IMR-90 (cell line): ENCODE data around the gene NKX6-2. TPM values are rescaled to one million over a fixed set of nuclear protein-coding genes. Genes with fewer than 3 reads are reported as not detected.

Experiments used
- ATAC-seq: fragments of 200-7000 bp; cut with Tn5 transposase; 2 replicates; pipeline ENCODE4 v1.9.1; 2020; ENCODE audit warnings: low read depth, mild to moderate bottlenecking, moderate library complexity
- BruUV-seq: library from RNA; stranded (reverse); fragments of 400-500 nt; replicated peaks from 2 replicates; lab custom pipeline; 2021; lab: Mats Ljungman, UMichigan
- CTCF ChIA-PET: fragments of 300-600 bp; formaldehyde crosslinking; extraction: SDS; loops from one replicate; lab custom pipeline; 2021; ENCODE audit warnings: antibody characterized with exemption; lab: Yijun Ruan, JAX
- POLR2A ChIA-PET: fragments of 300-600 bp; sonication (Branson Sonifier 250); formaldehyde crosslinking; loops from one replicate; lab custom pipeline; 2022; ENCODE audit warnings: antibody characterized with exemption; ENCODE audit not compliant: unreplicated experiment; lab: Charles Lee
- DNase-seq: peaks from one replicate; pipeline ENCODE4 v3.0.0; 2013
- H2AFZ ChIP-seq: replicated peaks from 2 replicates; pipeline ENCODE3; 2013; ENCODE audit warnings: low read length, mild to moderate bottlenecking; ENCODE audit not compliant: poor library complexity
- H2AK5ac ChIP-seq: 2 replicates; pipeline ENCODE4 v1.6.1; 2013; ENCODE audit warnings: low read depth, low read length, inconsistent platforms
- H2AK9ac ChIP-seq: replicated peaks from 2 replicates; pipeline ENCODE3; 2013; ENCODE audit warnings: mild to moderate bottlenecking, low read depth, low read length, moderate library complexity; ENCODE audit not compliant: poor library complexity
- H2BK120ac ChIP-seq: 2 replicates; pipeline ENCODE4 v1.6.1; 2013; ENCODE audit warnings: low read depth, low read length, inconsistent platforms
- H2BK15ac ChIP-seq: 3 replicates; pipeline ENCODE4 v1.6.1; 2013; ENCODE audit warnings: low read depth, low read length, inconsistent platforms
- H2BK20ac ChIP-seq: 2 replicates; pipeline ENCODE4 v1.6.1; 2013; ENCODE audit warnings: low read depth, mild to moderate bottlenecking, inconsistent platforms, low read length, moderate library complexity
- H2BK5ac ChIP-seq: 2 replicates; pipeline ENCODE4 v1.6.1; 2013; ENCODE audit warnings: mild to moderate bottlenecking, low read depth, low read length, inconsistent platforms; ENCODE audit not compliant: poor library complexity, severe bottlenecking
- H3K14ac ChIP-seq: replicated peaks from 2 replicates; pipeline ENCODE4 v1.6.1; 2013; ENCODE audit warnings: low read depth, low read length, inconsistent platforms
- H3K18ac ChIP-seq: 2 replicates; pipeline ENCODE4 v1.6.1; 2013; ENCODE audit warnings: low read depth, low read length, control low read depth
- H3K23ac ChIP-seq: 2 replicates; pipeline ENCODE4 v1.6.1; 2013; ENCODE audit warnings: low read depth, low read length, inconsistent platforms
- H3K27ac ChIP-seq: 2 replicates; pipeline ENCODE4 v1.5.1; 2013; ENCODE audit warnings: mild to moderate bottlenecking, control low read depth, low read length; ENCODE audit not compliant: insufficient read depth
- H3K27me3 ChIP-seq: 2 replicates; pipeline ENCODE4 v1.6.1; 2013; ENCODE audit warnings: low read length; ENCODE audit not compliant: control insufficient read depth, insufficient read depth
- H3K36me3 ChIP-seq: 2 replicates; pipeline ENCODE4 v1.6.1; 2013; ENCODE audit warnings: low read length, mixed read lengths; ENCODE audit not compliant: control insufficient read depth, insufficient read depth
- H3K4ac ChIP-seq: 2 replicates; pipeline ENCODE4 v1.6.1; 2013; ENCODE audit warnings: low read depth, low read length, inconsistent platforms
- H3K4me1 ChIP-seq: 2 replicates; pipeline ENCODE4 v1.6.1; 2013; ENCODE audit warnings: low read length, mixed read lengths; ENCODE audit not compliant: control insufficient read depth, insufficient read depth
- H3K4me2 ChIP-seq: 2 replicates; pipeline ENCODE4 v1.6.1; 2013; ENCODE audit warnings: low read depth, mild to moderate bottlenecking, control low read depth, low read length, moderate library complexity
- H3K4me3 ChIP-seq: 2 replicates; pipeline ENCODE4 v1.5.1; 2013; ENCODE audit warnings: low read depth, mild to moderate bottlenecking, control low read depth, low read length, moderate library complexity; ENCODE audit not compliant: insufficient read depth
- H3K56ac ChIP-seq: 2 replicates; pipeline ENCODE4 v1.6.1; 2013; ENCODE audit warnings: low read length, inconsistent platforms; ENCODE audit not compliant: insufficient read depth; ENCODE audit errors: extremely low read depth
- H3K79me1 ChIP-seq, 2 experiments: 2 replicates each; pipeline ENCODE4 v1.6.1; 2013; ENCODE audit warnings: low read length in 2 of 2, inconsistent platforms in 1 of 2, low read depth in 1 of 2
- H3K9ac ChIP-seq: 2 replicates; pipeline ENCODE4 v1.6.1; 2013; ENCODE audit warnings: low read depth, low read length, control low read depth
- H3K9me1 ChIP-seq: 2 replicates; pipeline ENCODE4 v1.6.1; 2013; ENCODE audit warnings: low read length, inconsistent platforms; ENCODE audit not compliant: insufficient read depth
- H3K9me3 ChIP-seq: 2 replicates; pipeline ENCODE4 v1.6.1; 2013; ENCODE audit warnings: low read length; ENCODE audit not compliant: control insufficient read depth, insufficient read depth
- H4K20me1 ChIP-seq: 2 replicates; pipeline ENCODE4 v1.6.1; 2013; ENCODE audit warnings: low read length, inconsistent platforms; ENCODE audit not compliant: insufficient read depth
- H4K5ac ChIP-seq: 2 replicates; pipeline ENCODE4 v1.6.1; 2013; ENCODE audit warnings: mild to moderate bottlenecking, low read depth, low read length, control low read depth
- H4K8ac ChIP-seq, 2 experiments: 2 replicates each; pipeline ENCODE4 v1.6.1; 2013; ENCODE audit warnings: low read depth in 2 of 2, low read length in 2 of 2, control low read depth in 1 of 2, inconsistent platforms in 1 of 2
- H4K91ac ChIP-seq: 2 replicates; pipeline ENCODE4 v1.6.1; 2013; ENCODE audit warnings: low read depth, low read length, inconsistent platforms; ENCODE audit not compliant: insufficient read depth
- BHLHE40 ChIP-seq: fragments of 150-350 bp; IDR thresholded peaks from 2 replicates; pipeline ENCODE4 v1.6.1; 2016; ENCODE audit warnings: mild to moderate bottlenecking, low read depth, low read length
- CEBPB ChIP-seq: IDR thresholded peaks from 2 replicates; pipeline ENCODE4 v1.6.1; 2012; ENCODE audit warnings: low read depth, low read length, improper control_type of control experiment
- CHD1 ChIP-seq: IDR thresholded peaks from 2 replicates; pipeline ENCODE4 v1.6.1; 2012; ENCODE audit warnings: low read depth, low read length, improper control_type of control experiment
- ELK1 ChIP-seq: fragments of 150-350 bp; IDR thresholded peaks from 2 replicates; pipeline ENCODE4 v1.6.1; 2016; ENCODE audit warnings: low read depth, mild to moderate bottlenecking, low read length, moderate library complexity, borderline replicate concordance
- FOS ChIP-seq: fragments of 150-350 bp; IDR thresholded peaks from 2 replicates; pipeline ENCODE4 v1.6.1; 2016; ENCODE audit warnings: low read depth, low read length
- MAFK ChIP-seq: IDR thresholded peaks from 2 replicates; pipeline ENCODE4 v1.6.1; 2012; ENCODE audit warnings: low read depth, low read length, improper control_type of control experiment
- MAZ ChIP-seq: IDR thresholded peaks from 2 replicates; pipeline ENCODE4 v1.6.1; 2012; ENCODE audit warnings: low read depth, mild to moderate bottlenecking, low read length, improper control_type of control experiment, moderate library complexity, borderline replicate concordance
- MXI1 ChIP-seq: IDR thresholded peaks from 2 replicates; pipeline ENCODE4 v1.6.1; 2012; ENCODE audit warnings: low read depth, mild to moderate bottlenecking, low read length, moderate library complexity, borderline replicate concordance
- NFE2L2 ChIP-seq: fragments of 150-350 bp; IDR thresholded peaks from 2 replicates; pipeline ENCODE4 v1.6.1; 2016; ENCODE audit warnings: low read depth, mild to moderate bottlenecking, low read length
- POLR2A ChIP-seq: IDR thresholded peaks from 2 replicates; pipeline ENCODE4 v1.6.1; 2012; ENCODE audit warnings: mild to moderate bottlenecking, low read depth, low read length
- RAD21 ChIP-seq: IDR thresholded peaks from 2 replicates; pipeline ENCODE4 v1.6.1; 2012; ENCODE audit warnings: low read length, improper control_type of control experiment
- RCOR1 ChIP-seq: IDR thresholded peaks from 2 replicates; pipeline ENCODE4 v1.6.1; 2012; ENCODE audit warnings: mild to moderate bottlenecking, low read length, improper control_type of control experiment; ENCODE audit not compliant: insufficient replicate concordance
- RFX5 ChIP-seq: IDR thresholded peaks from 2 replicates; pipeline ENCODE4 v1.8.0; 2012; ENCODE audit warnings: low read depth, mild to moderate bottlenecking, low read length, moderate library complexity
- SMC3 ChIP-seq: fragments of 150-350 bp; IDR thresholded peaks from 2 replicates; pipeline ENCODE4 v1.6.1; 2016; ENCODE audit warnings: low read depth, mild to moderate bottlenecking, antibody characterized with exemption, low read length, moderate library complexity
- USF2 ChIP-seq: fragments of 150-350 bp; IDR thresholded peaks from 2 replicates; pipeline ENCODE4 v1.6.1; 2017; ENCODE audit warnings: mild to moderate bottlenecking, antibody characterized with exemption, low read length, low read depth
- WGBS, 2 experiments: methylation state at CpG; one replicate each; pipeline versions ENCODE4 v1.1.5 to v1.1.7; 2013; ENCODE audit warnings: missing lambda C conversion rate in 2 of 2; ENCODE audit not compliant: insufficient read length in 1 of 2; ENCODE audit errors: extremely low coverage in 2 of 2; 5-methylcytosine and 5-hydroxymethylcytosine counted together
- dilution Hi-C: fragments of 300-500 bp; cut with HindIII; formaldehyde crosslinking; loops from one replicate; pipeline ENCODE4 v1.14.3; 2018; ENCODE audit warnings: low sequenced_read_pairs; ENCODE audit not compliant: unreplicated experiment
- in situ Hi-C: fragments of 300-500 bp; cut with MboI; formaldehyde crosslinking; loops from 3 replicates; pipeline ENCODE4 v1.14.3; 2019; ENCODE audit warnings: low sequenced_read_pairs, inconsistent platforms, mixed read lengths
- intact Hi-C: fragments of 100-400 bp; cut with micrococcal nuclease; formaldehyde crosslinking; loops from 2 replicates; pipeline ENCODE4 v1.10.0; 2022
- polyA plus RNA-seq, 3 experiments: library from polyadenylated mRNA; depleted of rRNA; stranded (reverse); fragments of >200 nt; gene quantifications; 2 replicates each; pipeline ENCODE4 v1.2.3, GENCODE V29; 2012; ENCODE audit warnings: low replicate concordance in 1 of 3
- total RNA-seq: library from RNA; depleted of rRNA; stranded (reverse); fragments of >200 nt; gene quantifications from 2 replicates; pipeline ENCODE4 v1.2.3, GENCODE V29; 2012
- TF ChIP-seq, protein P1 (sequence below): conservative IDR thresholded peaks from 2 replicates; pipeline ENCODE4 v1.5.1; 2012; ENCODE audit warnings: mild to moderate bottlenecking, low read depth, low read length, improper control_type of control experiment

The NKX6-2 gene
- total and polyA plus RNA-seq, 2 of the 4 experiments (the other 2 are of a cell fraction) = not detected

- Histone ChIP-seq H2BK15ac (no peak overlapping the region), H2AK9ac (no peak overlapping the region), H2BK5ac (no peak overlapping the region), H3K36me3 (no peaks in the 10 kb centered on the region), H2BK20ac (no peak overlapping the region), H2AFZ (no peak overlapping the region), H3K27me3 (peaks cover 27% of the 10 kb centered on the region; the same call in 1 of the 2 replicates), H3K4ac (no peak overlapping the region), H4K8ac (no peak overlapping the region), H3K18ac (no peak overlapping the region), H3K9me1 (no peaks in the 10 kb centered on the region), H2BK120ac (no peak overlapping the region), H2AK5ac (no peak overlapping the region), H3K9me3 (peaks cover 5% of the 10 kb centered on the region), H4K91ac (no peak overlapping the region), H3K4me2 (no peak overlapping the region), H3K4me3 (no peak overlapping the region), H3K9ac (no peak overlapping the region), H3K4me1 (no peaks in the 10 kb centered on the region), H3K14ac (no peak overlapping the region), H3K79me1 (no peaks in the 10 kb centered on the region), H3K56ac (no peak overlapping the region), H3K27ac (no peak overlapping the region), H4K20me1 (no peaks in the 10 kb centered on the region), H4K5ac (no peak overlapping the region), H3K23ac (no peak overlapping the region)
- no TSS peak for BruUV-seq
- no peak for ATAC-seq
- in situ Hi-C loops = no loop called here
- intact Hi-C loops = no loop called here
- CTCF ChIA-PET = no interaction called here
- 10% methylated on average over 2 of the region's 7 CpGs; no CpG with 5 or more reads in 1 of the 2 experiments for WGBS, 2 experiments
- no peak for TF ChIP-seq RAD21
- no peak for TF ChIP-seq MAFK
- TF ChIP-seq MXI1 = no peak
- no peak for TF ChIP-seq CEBPB
- TF ChIP-seq SMC3 = no peak
- no peak for TF ChIP-seq NFE2L2
- no peak for TF ChIP-seq USF2
- no peak for TF ChIP-seq POLR2A
- TF ChIP-seq FOS = no peak
- no peak for TF ChIP-seq RCOR1
- TF ChIP-seq ELK1 = no peak
- TF ChIP-seq BHLHE40 = no peak
- TF ChIP-seq MAZ = no peak
- TF ChIP-seq CHD1 = no peak
- TF ChIP-seq RFX5 = no peak
- TF ChIP-seq, protein P1, sequence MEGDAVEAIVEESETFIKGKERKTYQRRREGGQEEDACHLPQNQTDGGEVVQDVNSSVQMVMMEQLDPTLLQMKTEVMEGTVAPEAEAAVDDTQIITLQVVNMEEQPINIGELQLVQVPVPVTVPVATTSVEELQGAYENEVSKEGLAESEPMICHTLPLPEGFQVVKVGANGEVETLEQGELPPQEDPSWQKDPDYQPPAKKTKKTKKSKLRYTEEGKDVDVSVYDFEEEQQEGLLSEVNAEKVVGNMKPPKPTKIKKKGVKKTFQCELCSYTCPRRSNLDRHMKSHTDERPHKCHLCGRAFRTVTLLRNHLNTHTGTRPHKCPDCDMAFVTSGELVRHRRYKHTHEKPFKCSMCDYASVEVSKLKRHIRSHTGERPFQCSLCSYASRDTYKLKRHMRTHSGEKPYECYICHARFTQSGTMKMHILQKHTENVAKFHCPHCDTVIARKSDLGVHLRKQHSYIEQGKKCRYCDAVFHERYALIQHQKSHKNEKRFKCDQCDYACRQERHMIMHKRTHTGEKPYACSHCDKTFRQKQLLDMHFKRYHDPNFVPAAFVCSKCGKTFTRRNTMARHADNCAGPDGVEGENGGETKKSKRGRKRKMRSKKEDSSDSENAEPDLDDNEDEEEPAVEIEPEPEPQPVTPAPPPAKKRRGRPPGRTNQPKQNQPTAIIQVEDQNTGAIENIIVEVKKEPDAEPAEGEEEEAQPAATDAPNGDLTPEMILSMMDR = no peak
- POLR2A ChIA-PET = interaction anchor here (0.5 kb wide), 1 partner anchor 39 kb away, joined by 4 read pairs; no protein-coding TSS in a partner anchor
- DNase-seq = no peak
- dilution Hi-C loops = no loop called here
Measured at GRCh38 chr10:132806110-132806509, 20.2 kb upstream of the NKX6-2 start.
